ENCODE data around the gene CFDP1. TPM values are rescaled to one million over a fixed set of nuclear protein-coding genes. Genes with fewer than 3 reads are reported as not detected.
A peak's percentile ranks its signal among the peaks of the same experiment; 100 is the strongest.

The CFDP1 gene
- total RNA-seq, 2 experiments from 2014 or later, result 42.4 to 43.7 TPM

- H3K4me3 Mint-ChIP-seq, result no peak overlapping the region
- no peaks in the 10 kb centered on the region for H3K9me3 Mint-ChIP-seq
- peaks cover 23% of the 10 kb centered on the region for H3K4me1 Mint-ChIP-seq
- ChIA-PET POLR2A (no interaction called here), CTCF (interaction anchor here (1.7 kb wide), 1 partner anchor 80 kb away, joined by 4 read pairs; no protein-coding TSS in a partner anchor)
- peaks cover 2% of the 10 kb centered on the region for H3K27me3 Mint-ChIP-seq
- H3K36me3 Mint-ChIP-seq (ENCODE audit: low read depth), result peaks cover 27% of the 10 kb centered on the region
- no peak overlapping the region for H3K27ac Mint-ChIP-seq
- peak; percentile 24 for DNase-seq
These were observed 127.8 kb downstream of the CFDP1 start for GRCh38 chr16:75305364-75306098.

GRCh38 chr16:75304521-75305363, 128.6 kb downstream of the CFDP1 start:
- CTCF ChIA-PET, result interaction anchor here (1.7 kb wide), 1 partner anchor 81 kb away, joined by 4 read pairs; no protein-coding TSS in a partner anchor
- no peak for DNase-seq
- Mint-ChIP-seq H3K27ac (no peak overlapping the region), H3K4me1 (peaks cover 23% of the 10 kb centered on the region), H3K27me3 (no peaks in the 10 kb centered on the region), H3K36me3 (ENCODE audit: low read depth) (peaks cover 32% of the 10 kb centered on the region), H3K4me3 (no peak overlapping the region), H3K9me3 (no peaks in the 10 kb centered on the region)
- POLR2A ChIA-PET, result no interaction called here

GRCh38 chr16:75301804-75302203, 131.5 kb downstream of the CFDP1 start:
- CTCF ChIA-PET, result no interaction called here
- no peaks in the 10 kb centered on the region for H3K27me3 Mint-ChIP-seq
- POLR2A ChIA-PET, result no interaction called here

GRCh38 chr16:75298267-75298666, 135.0 kb downstream of the CFDP1 start:
- H3K27ac Mint-ChIP-seq, result no peak overlapping the region
- no peaks in the 10 kb centered on the region for H3K9me3 Mint-ChIP-seq
- H3K36me3 Mint-ChIP-seq (ENCODE audit: low read depth), result peaks cover 37% of the 10 kb centered on the region
- POLR2A ChIA-PET, result no interaction called here
- no peak for DNase-seq
- no peaks in the 10 kb centered on the region for H3K4me1 Mint-ChIP-seq
- CTCF ChIA-PET, result no interaction called here
- peaks cover 4% of the 10 kb centered on the region for H3K27me3 Mint-ChIP-seq
- no peak overlapping the region for H3K4me3 Mint-ChIP-seq

More at GRCh38 chr16:75301804-75302203, 131.5 kb downstream of the CFDP1 start:
- no peak overlapping the region for H3K27ac Mint-ChIP-seq
- H3K36me3 Mint-ChIP-seq (ENCODE audit: low read depth), result peaks cover 42% of the 10 kb centered on the region
- no peak for DNase-seq
- peaks cover 21% of the 10 kb centered on the region for H3K4me1 Mint-ChIP-seq
- no peaks in the 10 kb centered on the region for H3K9me3 Mint-ChIP-seq
- H3K4me3 Mint-ChIP-seq, result no peak overlapping the region

- H3K9me3 Mint-ChIP-seq, result no peaks in the 10 kb centered on the region
- no peak overlapping the region for H3K27ac Mint-ChIP-seq
- peaks cover 45% of the 10 kb centered on the region for H3K36me3 Mint-ChIP-seq (ENCODE audit: low read depth)
- no peak for DNase-seq
- H3K4me3 Mint-ChIP-seq, result no peak overlapping the region
- POLR2A ChIA-PET, result no interaction called here
- no peaks in the 10 kb centered on the region for H3K4me1 Mint-ChIP-seq
- CTCF ChIA-PET, result interaction anchor here (0.6 kb wide), 1 partner anchor 77 kb away, joined by 3 read pairs; no protein-coding TSS in a partner anchor
- peaks cover 8% of the 10 kb centered on the region for H3K27me3 Mint-ChIP-seq
These were observed 136.7 kb downstream of the CFDP1 start for GRCh38 chr16:75296606-75297005.

GRCh38 chr16:75294773-75295459, 138.4 kb downstream of the CFDP1 start:
- no peak for DNase-seq
- ChIA-PET POLR2A (no interaction called here), CTCF (no interaction called here)
- H3K4me1 Mint-ChIP-seq, result no peaks in the 10 kb centered on the region
- peaks cover 42% of the 10 kb centered on the region for H3K36me3 Mint-ChIP-seq (ENCODE audit: low read depth)
- no peak overlapping the region for H3K27ac Mint-ChIP-seq
- no peaks in the 10 kb centered on the region for H3K9me3 Mint-ChIP-seq
- no peak overlapping the region for H3K4me3 Mint-ChIP-seq
- peaks cover 15% of the 10 kb centered on the region for H3K27me3 Mint-ChIP-seq

GRCh38 chr16:75293772-75294171, 139.5 kb downstream of the CFDP1 start:
- CTCF ChIA-PET, result interaction anchor here (0.9 kb wide), 1 partner anchor 27 kb away, joined by 3 read pairs; no protein-coding TSS in a partner anchor
- Mint-ChIP-seq H3K27me3 (peaks cover 17% of the 10 kb centered on the region), H3K4me1 (peaks cover 6% of the 10 kb centered on the region), H3K4me3 (no peak overlapping the region), H3K9me3 (no peaks in the 10 kb centered on the region), H3K36me3 (ENCODE audit: low read depth) (peaks cover 39% of the 10 kb centered on the region), H3K27ac (no peak overlapping the region)
- POLR2A ChIA-PET, result no interaction called here
- DNase-seq, result no peak

- CTCF ChIA-PET, result interaction anchor here (0.9 to 1.5 kb wide), 2 partner anchors 10 to 26 kb away, joined by 3 to 7 read pairs; no protein-coding TSS in a partner anchor
- Mint-ChIP-seq H3K27me3 (peaks cover 23% of the 10 kb centered on the region), H3K9me3 (no peaks in the 10 kb centered on the region), H3K27ac (no peak overlapping the region), H3K4me3 (no peak overlapping the region), H3K36me3 (ENCODE audit: low read depth) (peaks cover 42% of the 10 kb centered on the region), H3K4me1 (peaks cover 12% of the 10 kb centered on the region)
- no peak for DNase-seq
- POLR2A ChIA-PET, result no interaction called here
These were observed 140.1 kb downstream of the CFDP1 start for GRCh38 chr16:75293173-75293572.

- Mint-ChIP-seq H3K4me3 (no peak overlapping the region), H3K27ac (no peak overlapping the region), H3K27me3 (peaks cover 24% of the 10 kb centered on the region), H3K36me3 (ENCODE audit: low read depth) (peaks cover 38% of the 10 kb centered on the region), H3K9me3 (no peaks in the 10 kb centered on the region), H3K4me1 (peaks cover 17% of the 10 kb centered on the region)
- POLR2A ChIA-PET, result no interaction called here
- DNase-seq, result no peak
- CTCF ChIA-PET, result interaction anchor here (1.5 kb wide), 1 partner anchor 10 kb away, joined by 7 read pairs; no protein-coding TSS in a partner anchor
These were observed 140.6 kb downstream of the CFDP1 start for GRCh38 chr16:75292691-75293090.

GRCh38 chr16:75289189-75289588, 144.1 kb downstream of the CFDP1 start:
- no peak overlapping the region for H3K4me3 Mint-ChIP-seq
- no peak for DNase-seq
- no peaks in the 10 kb centered on the region for H3K9me3 Mint-ChIP-seq
- H3K4me1 Mint-ChIP-seq, result peaks cover 23% of the 10 kb centered on the region
- H3K27ac Mint-ChIP-seq, result no peak overlapping the region
- peaks cover 51% of the 10 kb centered on the region for H3K27me3 Mint-ChIP-seq
- POLR2A ChIA-PET, result no interaction called here
- CTCF ChIA-PET, result no interaction called here
- H3K36me3 Mint-ChIP-seq (ENCODE audit: low read depth), result peaks cover 45% of the 10 kb centered on the region

- Mint-ChIP-seq H3K9me3 (no peaks in the 10 kb centered on the region), H3K27me3 (peaks cover 47% of the 10 kb centered on the region), H3K4me1 (peaks cover 23% of the 10 kb centered on the region), H3K27ac (peak overlapping the region; percentile 2), H3K4me3 (peak overlapping the region; percentile 40), H3K36me3 (ENCODE audit: low read depth) (peaks cover 40% of the 10 kb centered on the region)
- ChIA-PET POLR2A (no interaction called here), CTCF (no interaction called here)
- DNase-seq, result peak; percentile 84
These were observed 144.6 kb downstream of the CFDP1 start for GRCh38 chr16:75288596-75289120.

- peak overlapping the region; percentile 2 for H3K27ac Mint-ChIP-seq
- H3K4me1 Mint-ChIP-seq, result peaks cover 23% of the 10 kb centered on the region
- ChIA-PET POLR2A (no interaction called here), CTCF (no interaction called here)
- H3K9me3 Mint-ChIP-seq, result no peaks in the 10 kb centered on the region
- H3K4me3 Mint-ChIP-seq, result peak overlapping the region; percentile 40
- peaks cover 47% of the 10 kb centered on the region for H3K27me3 Mint-ChIP-seq
- DNase-seq, result no peak
- H3K36me3 Mint-ChIP-seq (ENCODE audit: low read depth), result peaks cover 37% of the 10 kb centered on the region
These were observed 145.1 kb downstream of the CFDP1 start for GRCh38 chr16:75288181-75288580.
